Right lobe of liver (tissue), 6 donors: Measurements from ENCODE around the gene TGFB2. TPM values are rescaled to one million over a fixed set of nuclear protein-coding genes. Genes with fewer than 3 reads are reported as not detected.
A peak's percentile ranks its signal among the peaks of the same experiment; 100 is the strongest.

Experiments used
- ATAC-seq, 4 donors: fragments of 200-7000 bp; cut with Tn5 transposase; one replicate each; pipeline ENCODE4 v1.9.1; 2020; ENCODE audit warnings: mild to moderate bottlenecking in 4 of 4, moderate library complexity in 4 of 4
- DNase-seq, 3 donors: peaks; one replicate each; pipeline ENCODE4 v3.0.0-alpha.2; 2020
- H3K27ac ChIP-seq, 3 donors: fragments of 200-600 bp; one replicate each; pipeline ENCODE4 v1.8.0; 2022
- H3K27me3 ChIP-seq, 2 donors: fragments of 200-600 bp; one replicate each; pipeline ENCODE4 v1.8.0; 2022
- H3K36me3 ChIP-seq, 4 donors: fragments of 200-600 bp; sonication (generic) in 1 of 4; one replicate each; pipeline versions ENCODE4 v1.5.1 to v1.8.0; 2017 to 2022; ENCODE audit warnings: control low read depth in 1 of 4
- H3K4me1 ChIP-seq, 4 donors: fragments of 200-600 bp; sonication (generic) in 1 of 4; one replicate each; pipeline versions ENCODE4 v1.5.1 to v1.8.0; 2017 to 2022; ENCODE audit warnings: control low read depth in 1 of 4
- H3K4me3 ChIP-seq, 3 donors: fragments of 200-600 bp; one replicate each; pipeline ENCODE4 v1.8.0; 2022
- H3K9me3 ChIP-seq, 4 donors: fragments of 200-600 bp; sonication (generic) in 1 of 4; one replicate each; pipeline versions ENCODE4 v1.5.1 to v1.8.0; 2017 to 2022; ENCODE audit warnings: control low read depth in 1 of 4
- CTCF ChIP-seq, 4 donors: fragments of 200-600 bp in 3 of 4; fragments of 450-650 bp in 1 of 4; IDR thresholded peaks; one replicate each; pipeline versions ENCODE4 v1.5.1 to v1.8.0; 2016 to 2022; ENCODE audit warnings: antibody characterized with exemption in 4 of 4, mild to moderate bottlenecking in 2 of 4
- POLR2A ChIP-seq: fragments of 450-650 bp; IDR thresholded peaks from one replicate; pipeline ENCODE4 v1.6.1; 2017; ENCODE audit warnings: antibody characterized with exemption, mild to moderate bottlenecking
- WGBS: methylation state at CpG from one replicate; pipeline ENCODE4 v1.1.6; 2018; ENCODE audit warnings: low coverage, low lambda C conversion rate; ENCODE audit not compliant: insufficient coverage; ENCODE audit errors: missing lambda C conversion rate; 5-methylcytosine and 5-hydroxymethylcytosine counted together
- intact Hi-C, 2 donors: fragments of 100-400 bp; cut with DNase I; formaldehyde crosslinking; loops; one replicate each; pipeline versions ENCODE4 v1.11.2 to v1.14.1; 2022
- total RNA-seq, 6 experiments: library from RNA; depleted of rRNA in 2 of 6; stranded (reverse); fragments of >200 nt in 2 of 6; fragmentation: NEBNext Ultra II Directional in 3 of 6; extraction: Animal tissue kit (Norgen Biotek cat#: 25700) in 3 of 6; gene quantifications; one replicate each; pipeline versions ENCODE4 v1.1.0 to v1.2.4, GENCODE V29; 2016 to 2023
- donor health status: DM: no; HTN: yes; CAD: no.
- donor health status: DM: no; HTN: no; CAD: no.
- donor health status: DM: no; HTN: no; CAD: no.
- donor health status: DM: no; HTN: yes; CAD: no.
- donor health status: DM: no; HTN: yes; CAD: no.

The TGFB2 gene
- total RNA-seq, 6 experiments from 2014 or later, result 0.18 to 2.8 (median 0.34) TPM

GRCh38 chr1:218430822-218431221 lies 85.7 kb downstream of the TGFB2 start:
- H3K4me3 ChIP-seq, result no peak overlapping the region
- TF ChIP-seq POLR2A, result no peak
- TF ChIP-seq CTCF (IDR thresholded peaks at IDR 0.05), result no peak
- ATAC-seq (no peak), DNase-seq (no peak)
- no peaks in the 10 kb centered on the region for H3K27me3 ChIP-seq
- peaks cover 0 to 3% (median 0%) of the 10 kb centered on the region in 4 donors for H3K4me1 ChIP-seq
- no peak overlapping the region for H3K27ac ChIP-seq
- H3K9me3 ChIP-seq, result no peaks in the 10 kb centered on the region
- no peaks in the 10 kb centered on the region for H3K36me3 ChIP-seq
- intact Hi-C loops, result no loop called here
- 65% methylated on average over 2 of the region's 2 CpGs for WGBS

- Histone ChIP-seq H3K36me3 (no peaks in the 10 kb centered on the region), H3K4me1 (no peaks in the 10 kb centered on the region), H3K4me3 (no peak overlapping the region), H3K9me3 (no peaks in the 10 kb centered on the region), H3K27ac (no peak overlapping the region), H3K27me3 (no peaks in the 10 kb centered on the region)
- WGBS, result 57% methylated on average over 1 of the region's 1 CpG
- ATAC-seq, result no peak
- no peak for TF ChIP-seq POLR2A
- no peak for TF ChIP-seq CTCF (IDR thresholded peaks at IDR 0.05)
- intact Hi-C loops, result no loop called here
- no peak for DNase-seq
Measured at GRCh38 chr1:218431476-218431875, 86.3 kb downstream of the TGFB2 start.

- Histone ChIP-seq H3K4me3 (no peak overlapping the region), H3K27ac (no peak overlapping the region), H3K36me3 (no peaks in the 10 kb centered on the region), H3K4me1 (no peaks in the 10 kb centered on the region), H3K27me3 (no peaks in the 10 kb centered on the region), H3K9me3 (no peaks in the 10 kb centered on the region)
- 100% methylated on average over 2 of the region's 2 CpGs for WGBS
- intact Hi-C loops, result no loop called here
- TF ChIP-seq POLR2A (no peak), CTCF (IDR thresholded peaks at IDR 0.05) (no peak)
- ATAC-seq, result no peak
- no peak for DNase-seq
Measured at GRCh38 chr1:218433744-218434143, 88.6 kb downstream of the TGFB2 start.

- 17% methylated on average over 5 of the region's 5 CpGs for WGBS
- Histone ChIP-seq H3K27ac (no peak overlapping the region), H3K9me3 (no peaks in the 10 kb centered on the region), H3K4me3 (no peak overlapping the region), H3K4me1 (no peaks in the 10 kb centered on the region), H3K27me3 (no peaks in the 10 kb centered on the region), H3K36me3 (no peaks in the 10 kb centered on the region)
- no peak for TF ChIP-seq CTCF (IDR thresholded peaks at IDR 0.05)
- no peak for TF ChIP-seq POLR2A
- ATAC-seq, result peak; percentile 31 to 73 (median 44)
- DNase-seq, result no peak
- intact Hi-C loops, result no loop called here
Measured at GRCh38 chr1:218435528-218435927, 90.4 kb downstream of the TGFB2 start.

GRCh38 chr1:218436346-218436745 lies 91.2 kb downstream of the TGFB2 start:
- DNase-seq (no peak), ATAC-seq (no peak)
- WGBS, result 89% methylated on average over 1 of the region's 1 CpG
- Histone ChIP-seq H3K36me3 (no peaks in the 10 kb centered on the region), H3K4me1 (no peaks in the 10 kb centered on the region), H3K9me3 (no peaks in the 10 kb centered on the region), H3K27ac (no peak overlapping the region), H3K27me3 (no peaks in the 10 kb centered on the region), H3K4me3 (no peak overlapping the region)
- intact Hi-C loops, result no loop called here
- TF ChIP-seq POLR2A (no peak), CTCF (IDR thresholded peaks at IDR 0.05) (no peak)
